ENCODE data around the gene PRKCSH. TPM values are rescaled to one million over a fixed set of nuclear protein-coding genes. Genes with fewer than 3 reads are reported as not detected.
A peak's percentile ranks its signal among the peaks of the same experiment; 100 is the strongest.

PRKCSH gene
- total and polyA plus RNA-seq, 2 donors from 2014 or later: 182 to 278 TPM

- intact Hi-C loops (cut with DNase I): loop anchor here (10.0 kb wide), 1 partner anchor 448 kb away; no protein-coding TSS in a partner anchor
- FAIRE-seq: no peak
- no peak overlapping the region for H3K4me3 ChIP-seq (ENCODE audit: low read length in 3 of 3)
- H3K27ac ChIP-seq (ENCODE audit: low read depth in 2 of 2, low read length in 2 of 2): no peak overlapping the region
- TF ChIP-seq, protein P1, sequence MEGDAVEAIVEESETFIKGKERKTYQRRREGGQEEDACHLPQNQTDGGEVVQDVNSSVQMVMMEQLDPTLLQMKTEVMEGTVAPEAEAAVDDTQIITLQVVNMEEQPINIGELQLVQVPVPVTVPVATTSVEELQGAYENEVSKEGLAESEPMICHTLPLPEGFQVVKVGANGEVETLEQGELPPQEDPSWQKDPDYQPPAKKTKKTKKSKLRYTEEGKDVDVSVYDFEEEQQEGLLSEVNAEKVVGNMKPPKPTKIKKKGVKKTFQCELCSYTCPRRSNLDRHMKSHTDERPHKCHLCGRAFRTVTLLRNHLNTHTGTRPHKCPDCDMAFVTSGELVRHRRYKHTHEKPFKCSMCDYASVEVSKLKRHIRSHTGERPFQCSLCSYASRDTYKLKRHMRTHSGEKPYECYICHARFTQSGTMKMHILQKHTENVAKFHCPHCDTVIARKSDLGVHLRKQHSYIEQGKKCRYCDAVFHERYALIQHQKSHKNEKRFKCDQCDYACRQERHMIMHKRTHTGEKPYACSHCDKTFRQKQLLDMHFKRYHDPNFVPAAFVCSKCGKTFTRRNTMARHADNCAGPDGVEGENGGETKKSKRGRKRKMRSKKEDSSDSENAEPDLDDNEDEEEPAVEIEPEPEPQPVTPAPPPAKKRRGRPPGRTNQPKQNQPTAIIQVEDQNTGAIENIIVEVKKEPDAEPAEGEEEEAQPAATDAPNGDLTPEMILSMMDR (IDR thresholded peaks at IDR 0.05; ENCODE audit: borderline replicate concordance, extremely low read depth, insufficient read depth): peak; percentile 78
- H3K27me3 ChIP-seq (ENCODE audit: control insufficient read depth, insufficient read depth, low read length): peaks cover 11% of the 10 kb centered on the region
- no peak overlapping the region for H3K9ac ChIP-seq (ENCODE audit: low read length in 3 of 3)
- peaks cover 0 to 6% (median 0%) of the 10 kb centered on the region in 3 donors for H3K4me1 ChIP-seq (ENCODE audit: control insufficient read depth in 2 of 3, insufficient read depth in 2 of 3, low read depth in 1 of 3, low read length in 3 of 3)
- DNase-seq: peak; percentile 74 to 95 (median 89)
- H3K9me3 ChIP-seq (ENCODE audit: control insufficient read depth in 2 of 3, insufficient read depth in 1 of 3, low read length in 3 of 3): no peaks in the 10 kb centered on the region
- no peaks in the 10 kb centered on the region for H3K36me3 ChIP-seq (ENCODE audit: control insufficient read depth in 2 of 3, insufficient read depth in 3 of 3, low read length in 3 of 3)
Measured at GRCh38 chr19:11482384-11483050, 47.1 kb downstream of the PRKCSH start.

- Histone ChIP-seq H3K4me1 (ENCODE audit: control insufficient read depth in 2 of 3, insufficient read depth in 2 of 3, low read depth in 1 of 3, low read length in 3 of 3) (peaks cover 0 to 6% (median 0%) of the 10 kb centered on the region in 3 donors), H3K27ac (ENCODE audit: low read depth in 2 of 2, low read length in 2 of 2) (no peak overlapping the region), H3K9me3 (ENCODE audit: control insufficient read depth in 2 of 3, insufficient read depth in 1 of 3, low read length in 3 of 3) (no peaks in the 10 kb centered on the region), H3K36me3 (ENCODE audit: control insufficient read depth in 2 of 3, insufficient read depth in 3 of 3, low read length in 3 of 3) (no peaks in the 10 kb centered on the region), H3K9ac (ENCODE audit: low read length in 3 of 3) (no peak overlapping the region), H3K4me3 (ENCODE audit: low read length in 3 of 3) (no peak overlapping the region), H3K27me3 (ENCODE audit: control insufficient read depth, insufficient read depth, low read length) (peaks cover 11% of the 10 kb centered on the region)
- FAIRE-seq (no peak), DNase-seq (no peak)
- intact Hi-C loops (cut with DNase I): loop anchor here (10.0 kb wide), 1 partner anchor 449 kb away; no protein-coding TSS in a partner anchor
- TF ChIP-seq, protein P1 (IDR thresholded peaks at IDR 0.05; ENCODE audit: borderline replicate concordance, extremely low read depth, insufficient read depth): no peak
Measured at GRCh38 chr19:11483366-11484111, 48.1 kb downstream of the PRKCSH start.

- Histone ChIP-seq H3K4me3 (ENCODE audit: low read length in 3 of 3) (no peak overlapping the region), H3K36me3 (ENCODE audit: control insufficient read depth in 2 of 3, insufficient read depth in 3 of 3, low read length in 3 of 3) (peaks cover 0 to 7% (median 0%) of the 10 kb centered on the region in 3 donors), H3K9me3 (ENCODE audit: control insufficient read depth in 2 of 3, insufficient read depth in 1 of 3, low read length in 3 of 3) (no peaks in the 10 kb centered on the region), H3K4me1 (ENCODE audit: control insufficient read depth in 2 of 3, insufficient read depth in 2 of 3, low read depth in 1 of 3, low read length in 3 of 3) (peaks cover 0 to 4% (median 0%) of the 10 kb centered on the region in 3 donors), H3K27me3 (ENCODE audit: control insufficient read depth, insufficient read depth, low read length) (peaks cover 11% of the 10 kb centered on the region), H3K27ac (ENCODE audit: low read depth in 2 of 2, low read length in 2 of 2) (no peak overlapping the region), H3K9ac (ENCODE audit: low read length in 3 of 3) (no peak overlapping the region)
- no peak for FAIRE-seq
- DNase-seq: no peak
- TF ChIP-seq, protein P1 (IDR thresholded peaks at IDR 0.05; ENCODE audit: borderline replicate concordance, extremely low read depth, insufficient read depth): no peak
- intact Hi-C loops (cut with DNase I): loop anchor here (10.0 kb wide), 1 partner anchor 451 kb away; no protein-coding TSS in a partner anchor
Measured at GRCh38 chr19:11485245-11485837, 49.9 kb downstream of the PRKCSH start.

Measured in kidney (tissue), 14 donors.